SW480 (cell line): ENCODE measurements around the gene KIRREL1.
"Not testable (repeated sequence)": the region's sequence is repeated elsewhere in the genome, so short reads cannot be mapped to it uniquely, and the experiment has no call there.

Experiments used
- DNase-seq: peaks from one replicate; pipeline ENCODE4 v3.0.0-alpha.2; 2016; ENCODE audit warnings: low spot score

Gene KIRREL1

GRCh38 chr1:158105352-158106095 is 112.1 kb downstream of the KIRREL1 start:
- DNase-seq: no peak

GRCh38 chr1:158107916-158108315 is 114.5 kb downstream of the KIRREL1 start:
- DNase-seq: no peak

DNA sequence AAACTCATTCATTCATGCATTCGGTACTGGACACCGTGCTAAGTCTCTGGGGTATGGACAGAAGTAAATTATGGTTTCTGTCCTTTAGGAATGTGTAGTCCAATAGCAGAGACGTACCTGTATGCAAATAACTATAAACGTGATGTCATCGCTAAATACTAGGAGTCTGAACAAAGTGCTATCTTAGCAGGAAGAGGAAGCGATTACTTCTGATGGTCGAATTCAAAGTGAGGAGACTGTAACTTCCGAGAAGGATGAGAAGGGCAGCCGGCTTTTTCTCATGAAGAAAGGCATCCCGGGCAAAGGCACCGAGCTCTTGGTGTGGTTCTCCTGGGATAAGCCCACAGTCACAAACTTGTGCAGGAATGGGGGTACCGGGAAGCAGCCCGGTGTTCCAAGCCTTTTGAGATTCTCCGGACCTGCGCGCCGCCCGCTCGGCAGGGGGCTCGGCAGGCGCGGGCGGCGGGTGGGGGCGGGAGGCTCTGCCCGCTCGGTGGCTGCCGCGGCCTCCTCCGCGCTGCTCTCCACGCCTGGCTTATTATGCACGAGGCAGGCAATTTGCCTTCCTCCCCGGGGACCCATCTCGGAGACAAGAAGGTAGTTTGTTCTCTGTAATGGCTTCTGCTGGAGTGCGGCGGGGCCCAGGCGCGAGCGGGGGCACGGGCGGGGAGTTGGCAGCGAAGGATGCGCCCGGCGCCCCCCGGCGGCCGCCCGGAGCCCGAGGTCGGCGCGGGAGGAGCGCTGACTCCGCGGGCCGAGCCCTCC is 119.7 kb downstream of the KIRREL1 start:
- peak; percentile 35 for DNase-seq

GRCh38 chr1:158113759-158114127 is 120.3 kb downstream of the KIRREL1 start:
- peak; percentile 10 for DNase-seq

DNA sequence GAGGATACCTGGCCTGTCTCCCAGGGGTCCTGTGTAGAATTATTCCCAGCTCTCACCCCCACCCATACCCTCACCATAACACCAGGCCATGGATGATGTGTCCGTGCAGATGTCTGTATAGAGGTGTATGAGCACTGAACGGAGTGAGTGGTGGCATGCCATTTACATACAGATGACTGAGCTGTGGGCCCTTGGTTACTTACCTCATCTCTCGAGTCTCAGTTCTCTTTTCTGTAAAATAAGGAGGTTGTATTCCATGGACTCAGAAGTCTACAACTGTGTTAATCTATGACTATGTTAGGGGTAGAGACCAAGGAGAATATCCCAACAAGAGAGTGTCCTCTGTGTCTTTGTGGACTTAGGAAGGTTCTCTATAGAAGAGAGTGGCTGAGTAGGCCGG is 121.7 kb downstream of the KIRREL1 start:
- no peak for DNase-seq

DNA sequence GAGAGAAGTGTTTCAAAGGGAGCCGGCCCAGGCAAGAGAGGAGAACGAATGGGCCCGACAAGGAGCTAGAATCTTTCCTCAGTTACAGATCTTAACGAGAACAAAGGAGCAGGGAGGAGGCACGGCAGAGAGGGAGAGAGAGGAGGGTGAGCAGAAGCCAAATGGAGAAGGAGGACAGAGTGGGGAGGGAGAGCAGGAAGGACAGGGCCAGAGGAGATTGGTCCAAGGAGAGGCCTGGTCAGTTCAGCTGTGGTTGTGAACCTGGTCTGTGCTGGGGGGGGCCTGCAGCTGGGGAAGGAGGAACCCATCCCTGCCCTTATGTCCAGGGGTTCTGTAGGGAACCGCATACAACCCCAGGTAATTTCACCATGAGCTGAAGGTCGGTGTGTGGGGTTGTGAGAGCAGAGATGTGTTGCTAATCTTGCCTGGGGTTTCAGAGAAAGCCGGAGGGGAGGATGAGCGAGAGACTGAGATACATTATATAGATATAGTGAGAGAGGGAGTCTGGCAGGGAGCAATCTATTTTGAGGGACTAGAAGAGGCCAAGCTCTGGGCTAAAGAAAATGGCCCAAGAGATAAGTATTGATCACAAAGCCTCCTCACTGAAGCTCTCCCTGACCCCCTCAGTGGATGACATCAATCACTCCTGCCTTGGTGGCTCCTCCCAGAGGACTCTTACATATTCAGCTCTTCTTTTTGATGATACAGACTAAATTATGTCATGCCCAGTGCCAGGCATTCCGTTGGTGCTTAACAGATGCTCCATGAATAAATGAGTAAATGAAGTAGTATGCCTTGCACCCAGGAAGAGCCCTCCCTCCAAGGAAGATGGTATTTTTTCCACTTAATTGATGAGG is 123.1 kb downstream of the KIRREL1 start:
- no peak for DNase-seq

DNA sequence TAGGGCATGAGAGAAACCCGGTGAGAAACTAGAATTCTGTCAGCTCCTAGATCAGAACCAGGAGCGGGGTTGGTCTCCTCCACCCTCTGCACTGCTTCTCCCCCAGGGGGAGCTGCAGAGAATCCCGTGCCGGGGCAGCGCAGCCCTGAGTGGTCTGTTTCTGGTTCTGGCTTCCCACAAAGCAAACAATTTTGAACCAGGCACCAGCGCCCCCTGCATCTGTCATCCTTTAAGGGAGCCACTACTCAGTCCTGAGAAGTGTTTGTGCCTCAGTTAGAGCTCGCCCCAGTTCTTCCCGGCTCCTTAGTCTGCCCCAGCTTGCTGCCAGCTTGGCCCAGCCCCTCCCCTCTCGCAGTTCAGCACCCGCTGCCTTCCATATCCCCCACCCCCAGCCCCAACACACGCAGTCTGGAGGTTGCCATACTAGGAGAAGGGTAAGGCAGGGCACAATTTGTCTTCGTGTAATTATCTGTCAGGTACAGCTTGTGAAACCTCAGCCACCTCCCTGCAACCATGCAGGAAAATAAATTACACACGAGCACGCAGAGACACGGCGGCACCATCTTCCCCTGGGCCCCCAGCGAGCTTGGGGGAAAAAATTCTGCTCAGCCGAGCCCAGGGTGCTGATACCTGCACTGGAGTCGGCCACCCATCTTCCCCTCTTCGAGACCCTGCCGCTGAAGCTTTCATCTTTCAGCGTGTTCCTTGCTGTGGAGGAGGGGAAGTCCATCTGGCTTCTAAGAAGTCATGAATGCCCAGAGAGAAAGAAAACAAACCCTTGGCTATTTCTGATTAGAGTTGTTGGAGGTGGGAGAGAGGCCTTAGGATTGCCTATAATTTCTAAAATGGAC is 124.6 kb downstream of the KIRREL1 start:
- peak; percentile 22 for DNase-seq

DNA sequence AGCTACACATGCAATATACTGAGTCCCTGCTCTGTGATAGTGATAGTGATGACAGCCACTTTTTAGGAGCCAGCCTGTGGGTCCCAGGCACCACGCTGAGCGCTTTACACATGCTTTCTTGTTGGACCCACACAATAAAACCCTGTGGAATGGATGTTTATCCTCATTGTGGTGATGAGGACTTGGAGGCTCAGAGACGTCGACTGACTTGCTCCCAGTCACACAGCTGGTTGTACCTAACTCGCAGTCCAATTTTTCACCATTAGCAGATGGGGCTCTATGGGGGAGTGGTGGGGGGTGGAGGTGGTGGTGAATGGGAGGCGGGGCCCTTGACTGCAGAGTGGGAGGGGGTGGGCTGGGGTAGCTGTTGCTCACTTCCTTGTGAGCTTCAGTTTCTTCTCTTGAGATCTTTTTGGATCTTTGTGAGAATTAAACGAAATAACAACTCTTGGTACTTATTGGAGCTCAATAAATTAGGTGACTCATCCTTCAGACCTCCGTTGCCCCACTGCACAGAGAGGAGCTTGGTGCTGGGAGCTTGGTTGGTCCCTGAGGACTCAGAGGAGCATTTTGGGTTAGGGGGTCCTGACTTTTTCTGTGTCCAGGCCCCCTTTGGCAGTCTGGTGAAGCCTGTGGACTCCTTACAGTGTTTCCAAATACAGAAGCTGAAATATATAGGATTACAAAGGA is 125.4 kb downstream of the KIRREL1 start:
- no peak for DNase-seq

DNA sequence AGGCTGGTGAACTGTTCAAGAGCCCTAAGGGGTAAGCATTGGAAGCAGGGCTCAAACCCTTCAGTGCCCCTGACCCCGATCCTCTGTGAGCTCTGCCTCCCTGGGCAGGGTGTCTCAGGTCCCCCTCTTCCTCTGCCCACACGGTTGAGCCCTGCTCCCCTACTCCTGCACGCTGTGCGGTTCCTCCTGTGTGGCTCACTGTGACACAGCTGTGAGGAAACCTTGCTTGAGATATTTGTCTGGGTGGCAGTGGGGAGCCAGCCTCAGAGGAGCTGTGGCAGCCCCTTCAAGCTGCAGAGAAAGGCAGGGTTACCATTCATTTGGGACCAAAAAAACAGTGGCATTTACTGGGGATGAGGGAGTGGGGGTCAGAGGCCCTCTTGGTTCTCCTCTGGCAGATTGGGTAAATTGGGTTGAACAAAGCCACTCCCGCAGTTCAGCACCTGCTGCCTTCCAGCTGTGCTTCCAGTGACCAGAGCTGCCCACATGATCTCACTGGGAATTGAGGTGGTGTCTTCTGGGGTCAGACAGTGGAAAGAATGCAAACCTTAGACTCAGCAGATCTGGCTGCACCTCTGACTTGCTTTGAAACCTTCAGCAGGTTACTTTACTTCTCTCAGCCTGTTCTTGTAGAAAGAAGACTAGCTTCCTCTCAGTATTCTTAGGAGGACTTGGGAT is 126.7 kb downstream of the KIRREL1 start:
- no peak for DNase-seq

GRCh38 chr1:158121604-158122254 is 128.3 kb downstream of the KIRREL1 start:
- peak; percentile 56 for DNase-seq

DNA sequence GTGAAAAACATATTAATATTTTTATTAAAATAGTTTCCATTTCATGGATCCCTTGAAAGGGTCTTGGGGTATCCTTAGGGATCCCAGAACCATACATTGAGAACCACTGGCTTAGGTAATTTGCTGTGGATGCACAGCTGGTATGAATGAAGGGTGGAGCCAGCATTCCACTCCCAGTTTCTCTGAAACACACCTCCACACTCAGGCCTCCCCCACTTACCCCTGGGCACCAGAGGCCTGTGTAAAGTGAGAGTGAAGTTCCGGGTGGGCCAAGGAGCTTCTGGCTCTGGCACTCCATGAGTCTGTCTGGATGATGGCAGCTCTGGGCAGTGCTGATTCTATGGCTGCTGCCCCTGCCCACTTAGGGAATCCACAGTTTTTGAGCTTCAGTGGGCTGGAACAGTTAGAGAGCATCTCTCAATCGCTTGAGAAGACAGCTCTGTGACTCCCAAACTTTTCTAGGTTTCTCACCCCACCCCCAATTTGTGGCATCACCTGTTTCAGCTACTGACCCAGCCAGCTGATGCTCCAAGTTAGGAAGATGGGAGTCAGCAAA is 129.5 kb downstream of the KIRREL1 start:
- DNase-seq: no peak

- no peak for DNase-seq
Measured at GRCh38 chr1:158124034-158124433, 130.6 kb downstream of the KIRREL1 start.

DNA sequence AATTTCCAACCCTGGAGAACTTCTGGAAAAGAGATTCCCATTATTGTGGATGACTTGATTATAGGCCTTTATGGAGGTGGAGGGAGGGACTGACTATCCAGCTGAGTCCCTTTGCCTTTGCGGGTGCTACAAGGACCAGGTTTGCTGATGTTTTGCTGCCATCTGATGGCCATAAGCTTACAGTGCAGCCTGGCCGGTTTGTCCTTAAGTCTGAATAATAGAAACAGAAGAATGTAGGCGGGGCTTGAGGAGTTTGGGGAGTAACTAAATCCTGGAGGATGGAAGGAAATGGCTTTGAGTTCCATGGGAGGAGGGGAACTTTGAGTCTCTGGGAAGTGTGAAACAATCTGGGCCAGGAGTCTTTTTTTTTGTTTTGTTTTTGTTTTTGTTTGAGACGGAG is 131.6 kb downstream of the KIRREL1 start:
- peak; percentile 81 for DNase-seq

GRCh38 chr1:158126425-158126824 is 133.0 kb downstream of the KIRREL1 start:
- no peak for DNase-seq

GRCh38 chr1:158128531-158128930 is 135.1 kb downstream of the KIRREL1 start:
- not testable (repeated sequence) for DNase-seq

DNA sequence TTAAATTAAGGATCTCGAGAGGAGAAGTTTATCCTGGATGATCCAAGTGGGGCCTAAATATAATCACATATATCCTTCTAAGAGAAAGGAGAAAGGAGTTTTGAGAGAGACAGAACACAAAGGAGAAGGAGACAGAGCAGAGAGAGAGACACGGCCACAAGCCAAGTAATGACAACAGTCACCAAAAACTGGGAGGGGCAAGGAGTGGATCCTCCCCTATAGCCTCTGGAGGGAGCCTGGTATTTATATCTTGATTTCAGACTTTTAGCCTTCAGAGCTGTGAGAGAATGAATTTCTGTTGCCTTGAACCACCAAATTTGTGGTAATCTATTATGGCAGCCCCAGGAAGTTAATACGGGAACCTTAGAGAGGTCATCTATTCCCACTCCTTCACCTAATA is 137.8 kb downstream of the KIRREL1 start:
- DNase-seq: no peak

DNA sequence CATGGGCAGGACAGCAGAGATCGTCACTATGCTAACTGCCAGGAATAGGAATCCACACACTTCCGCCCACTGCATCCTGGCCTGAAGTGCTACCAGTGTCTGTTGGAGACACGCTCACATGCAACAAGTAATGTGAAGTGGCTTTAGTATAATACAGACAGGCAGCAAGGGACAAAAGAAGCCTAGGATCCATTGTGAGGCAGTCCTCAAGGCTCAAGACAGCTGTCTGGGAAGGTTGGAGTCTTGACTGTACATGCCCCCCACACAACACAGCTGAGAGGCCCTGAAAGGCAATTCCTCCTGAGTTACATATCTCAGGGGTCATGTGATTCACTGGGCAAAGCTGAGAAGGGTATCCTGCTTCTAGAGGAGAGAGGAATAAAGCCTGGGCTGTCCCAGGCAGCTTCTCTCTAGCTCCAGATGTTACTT is 147.3 kb downstream of the KIRREL1 start:
- DNase-seq: no peak

DNA sequence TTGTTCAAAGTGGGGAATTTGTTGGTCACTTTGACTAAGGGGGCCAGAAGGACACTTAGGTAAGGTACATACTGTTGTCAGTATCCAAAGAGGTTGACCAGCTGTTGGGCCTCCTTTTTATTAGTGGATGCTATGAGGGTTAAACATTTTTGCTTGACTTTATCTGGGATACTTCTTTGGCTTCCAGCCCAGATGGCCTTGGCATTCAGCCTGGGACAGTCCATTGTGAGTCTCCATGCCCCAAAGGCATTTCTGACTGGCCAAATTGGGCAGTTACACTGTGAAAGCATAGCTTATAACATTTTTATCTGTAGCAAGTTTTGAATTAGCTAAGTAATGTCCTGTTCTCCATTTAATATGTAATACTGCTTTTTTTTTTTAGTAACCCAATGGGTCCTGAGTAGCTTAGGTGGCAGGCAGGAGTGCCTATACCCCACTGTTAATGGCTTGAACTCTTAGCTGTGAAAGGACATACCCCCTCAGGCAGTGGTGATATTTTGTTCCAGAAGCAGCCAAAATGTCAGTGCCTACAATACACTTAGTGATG is 151.8 kb downstream of the KIRREL1 start:
- DNase-seq: no peak

- no peak for DNase-seq
Measured at GRCh38 chr1:158146165-158146564, 152.7 kb downstream of the KIRREL1 start.
